ENCODE data around the gene DNAH8.

DNAH8 gene

DNA sequence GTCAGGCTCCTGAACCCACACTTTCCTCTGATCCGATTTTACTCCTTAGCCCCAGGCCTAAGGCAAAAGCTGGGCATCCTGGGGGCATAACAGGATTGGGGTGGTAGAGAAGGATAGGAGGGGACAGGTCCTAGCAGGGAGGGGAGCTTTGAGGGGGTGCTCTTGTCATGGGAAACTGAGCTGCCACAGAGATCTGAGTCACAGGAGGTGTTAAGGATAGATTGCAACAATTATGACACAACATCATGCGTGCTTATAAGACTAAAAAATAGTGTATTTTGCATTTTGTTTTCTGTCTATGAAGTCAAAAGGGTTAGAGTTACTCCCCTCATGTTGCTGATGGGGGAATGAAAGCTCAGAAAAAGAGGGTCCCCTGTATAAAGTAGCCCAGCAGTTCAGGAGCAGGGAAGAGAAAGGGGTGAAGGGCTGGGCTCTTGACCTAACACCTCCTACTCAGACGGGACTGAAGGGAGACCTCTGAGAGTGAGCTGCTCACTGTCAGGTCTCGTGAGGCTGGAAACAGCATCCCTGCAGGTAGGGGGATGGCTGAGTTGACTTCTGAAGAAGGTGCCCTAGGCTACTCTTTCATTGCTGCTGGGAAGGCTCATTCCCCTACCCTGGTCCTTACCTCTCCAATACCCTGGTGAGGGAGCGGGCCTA lies 335.5 kb downstream of the DNAH8 start:
- peaks cover 6 to 7% of the 10 kb centered on the region in 2 donors for H3K4me1 Mint-ChIP-seq
- no peaks in the 10 kb centered on the region for H3K9me3 Mint-ChIP-seq
- no peak overlapping the region for H3K4me3 Mint-ChIP-seq
- no peaks in the 10 kb centered on the region for H3K36me3 Mint-ChIP-seq
- DNase-seq = no peak
- H3K27me3 Mint-ChIP-seq = peaks cover 61 to 71% of the 10 kb centered on the region in 2 donors
- ATAC-seq (replicated peaks) = no peak
- H3K27ac Mint-ChIP-seq = no peak overlapping the region

DNA sequence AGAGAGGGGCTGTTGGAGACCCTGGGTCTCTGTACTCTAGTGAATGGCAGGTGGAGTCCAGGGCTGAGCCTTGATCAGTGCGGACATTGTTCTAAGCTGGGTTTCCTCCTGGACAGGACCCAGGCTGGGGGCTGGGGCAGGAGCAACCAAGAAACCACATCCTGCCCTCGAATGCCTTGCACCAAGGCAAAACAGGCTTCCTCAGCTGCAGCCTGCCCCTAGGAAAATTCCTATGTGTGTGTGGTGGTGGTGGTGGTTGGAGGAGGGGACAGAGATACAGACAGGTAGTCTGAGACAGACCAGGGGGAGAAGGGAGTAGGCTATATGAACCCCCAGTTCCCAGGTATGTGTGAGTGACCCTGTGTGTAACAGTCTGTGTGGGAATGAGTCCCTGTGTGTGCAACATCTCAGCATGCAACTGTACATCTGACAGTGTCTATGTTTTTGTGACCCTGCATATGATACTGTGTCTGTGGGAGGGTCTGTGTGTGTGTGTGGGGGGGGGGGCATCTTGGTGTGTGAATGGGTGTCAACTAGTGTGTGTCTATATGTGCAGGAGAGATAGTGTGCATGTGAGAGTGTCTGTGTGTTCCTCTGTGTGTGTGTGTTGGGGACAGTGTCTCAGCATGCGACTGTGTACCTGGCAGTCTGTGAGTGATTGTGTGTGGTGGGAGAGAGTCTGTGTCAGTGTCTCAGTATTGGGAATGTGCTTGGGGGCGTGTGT lies 336.4 kb downstream of the DNAH8 start:
- no peaks in the 10 kb centered on the region for H3K36me3 Mint-ChIP-seq
- no peak for ATAC-seq (replicated peaks)
- DNase-seq = no peak
- H3K9me3 Mint-ChIP-seq = no peaks in the 10 kb centered on the region
- peaks cover 60 to 65% of the 10 kb centered on the region in 2 donors for H3K27me3 Mint-ChIP-seq
- H3K4me3 Mint-ChIP-seq = no peak overlapping the region
- no peak overlapping the region for H3K27ac Mint-ChIP-seq
- peaks cover 6 to 7% of the 10 kb centered on the region in 2 donors for H3K4me1 Mint-ChIP-seq

DNA sequence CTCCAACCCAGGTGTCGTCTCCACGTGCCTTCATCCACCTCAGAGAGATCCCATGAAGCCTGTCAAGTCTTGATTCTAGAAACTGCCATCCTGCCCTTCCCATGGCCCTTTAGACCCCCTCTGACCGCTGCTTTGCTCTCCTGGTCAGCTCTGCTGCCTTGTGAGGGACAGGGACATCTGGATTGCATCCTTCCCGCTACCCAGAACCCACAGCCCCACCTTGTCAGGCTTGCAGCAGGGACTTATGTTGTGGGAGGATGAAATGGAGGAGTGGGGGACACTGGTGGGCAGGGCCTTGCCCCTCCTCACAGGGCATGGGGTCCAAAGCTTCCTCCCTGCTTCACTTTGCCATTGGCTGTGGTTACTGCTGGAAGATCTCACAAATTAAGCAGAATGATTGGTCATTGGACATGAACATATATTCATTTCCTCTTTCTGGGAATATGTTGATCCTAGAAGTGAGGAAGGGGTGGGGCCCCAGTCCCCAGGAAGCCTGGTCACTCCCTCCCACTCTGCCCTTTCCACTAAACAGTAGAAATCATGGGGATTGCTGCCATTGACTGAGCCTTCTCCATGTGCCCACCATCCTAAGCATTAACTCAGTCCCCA lies 338.0 kb downstream of the DNAH8 start:
- ATAC-seq (replicated peaks) = no peak
- H3K36me3 Mint-ChIP-seq = no peaks in the 10 kb centered on the region
- no peak overlapping the region for H3K4me3 Mint-ChIP-seq
- peaks cover 5 to 6% of the 10 kb centered on the region in 2 donors for H3K4me1 Mint-ChIP-seq
- no peaks in the 10 kb centered on the region for H3K9me3 Mint-ChIP-seq
- peaks cover 46 to 49% of the 10 kb centered on the region in 2 donors for H3K27me3 Mint-ChIP-seq
- no peak for DNase-seq
- H3K27ac Mint-ChIP-seq = no peak overlapping the region

DNA sequence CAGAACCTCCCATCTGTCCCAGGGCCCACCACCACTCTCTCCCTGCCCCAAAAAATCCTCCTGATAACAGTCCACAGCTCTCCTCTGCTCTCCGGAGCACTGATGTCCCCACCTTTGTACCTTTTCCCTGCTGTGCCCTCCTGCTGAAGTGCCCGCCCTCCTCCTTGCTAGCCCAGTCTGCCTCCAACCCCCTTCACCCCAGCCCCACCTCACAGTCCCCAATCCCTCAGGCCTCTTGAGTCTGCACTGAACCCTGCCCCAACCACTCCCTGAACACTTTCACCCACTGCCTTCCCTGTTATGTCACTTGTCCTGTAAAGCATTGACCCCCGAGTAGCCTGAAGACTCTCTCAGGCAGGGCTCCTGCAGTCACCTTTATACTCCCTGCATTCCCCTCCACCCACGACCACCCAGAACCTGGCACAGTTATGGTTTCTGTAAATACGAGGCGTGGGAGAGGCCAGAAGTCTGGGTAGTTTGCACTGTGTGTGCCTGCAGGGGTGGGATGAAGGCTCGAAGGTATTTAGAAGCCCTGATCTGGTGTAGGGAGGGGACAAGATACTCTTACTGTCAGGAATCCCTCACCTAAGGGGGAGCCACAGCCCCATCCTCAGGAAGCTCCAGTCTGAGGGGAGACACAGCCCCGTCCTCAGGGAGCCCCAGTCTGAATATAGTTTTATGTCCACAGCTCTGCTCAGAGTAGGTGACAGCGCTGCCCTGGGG lies 338.9 kb downstream of the DNAH8 start:
- H3K9me3 Mint-ChIP-seq = no peaks in the 10 kb centered on the region
- no peak overlapping the region for H3K4me3 Mint-ChIP-seq
- H3K4me1 Mint-ChIP-seq = peaks cover 5% of the 10 kb centered on the region in 2 donors
- peaks cover 45% of the 10 kb centered on the region in 2 donors for H3K27me3 Mint-ChIP-seq
- ATAC-seq (replicated peaks) (no peak), DNase-seq (no peak)
- H3K27ac Mint-ChIP-seq = no peak overlapping the region
- H3K36me3 Mint-ChIP-seq = no peaks in the 10 kb centered on the region

DNA sequence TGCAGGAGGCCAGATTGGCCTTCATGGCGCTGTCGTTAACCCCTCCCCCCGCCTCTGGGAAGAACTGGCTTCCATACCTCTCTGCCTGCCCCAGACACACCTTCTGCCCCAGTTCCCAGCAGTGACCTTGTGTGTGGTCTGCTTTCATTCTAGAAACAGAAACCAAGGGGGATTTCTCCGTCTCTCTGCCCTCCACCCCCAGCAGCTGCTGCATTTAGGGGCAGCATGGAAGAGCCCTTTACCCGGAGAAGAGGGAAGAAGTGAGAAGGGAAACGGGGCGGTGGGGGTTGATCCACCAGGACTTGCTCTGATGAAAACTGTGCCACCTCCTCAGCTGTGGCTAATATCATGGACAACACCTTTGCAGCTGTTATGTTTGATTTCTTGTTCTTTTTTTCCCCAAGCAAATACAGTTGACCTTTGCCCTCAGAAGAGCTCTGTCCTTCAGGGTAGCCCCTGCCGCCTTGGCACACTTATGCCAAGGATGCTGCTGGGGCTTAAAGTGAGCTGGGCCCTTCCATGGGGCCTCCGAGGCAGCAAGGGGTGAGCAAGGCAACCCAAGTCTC lies 339.5 kb downstream of the DNAH8 start:
- H3K27ac Mint-ChIP-seq = no peak overlapping the region
- H3K9me3 Mint-ChIP-seq = no peaks in the 10 kb centered on the region
- H3K36me3 Mint-ChIP-seq = no peaks in the 10 kb centered on the region
- DNase-seq (no peak), ATAC-seq (replicated peaks) (no peak)
- H3K27me3 Mint-ChIP-seq = peaks cover 41 to 45% of the 10 kb centered on the region in 2 donors
- no peak overlapping the region for H3K4me3 Mint-ChIP-seq
- H3K4me1 Mint-ChIP-seq = no peaks in the 10 kb centered on the region

DNA sequence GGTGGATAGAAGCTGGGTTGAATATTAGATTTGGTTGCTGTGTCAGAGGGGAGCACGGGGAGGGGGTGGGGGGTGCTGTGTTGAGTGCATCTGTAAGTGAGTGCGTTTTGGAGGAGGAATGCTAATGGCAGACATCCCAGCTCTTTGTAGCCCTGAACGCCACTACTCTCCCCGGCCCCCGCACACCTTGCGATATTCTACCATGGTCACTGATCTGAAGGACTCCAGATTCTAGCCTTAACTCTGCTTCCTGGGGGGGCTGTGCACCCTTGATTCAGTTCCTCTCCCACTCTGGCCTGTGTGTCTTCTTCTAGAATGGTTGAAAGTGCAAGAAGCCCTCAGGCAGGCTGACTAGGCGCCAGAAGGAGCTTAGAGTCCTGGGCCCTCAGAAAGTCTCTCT lies 340.6 kb downstream of the DNAH8 start:
- DNase-seq = no peak
- no peak overlapping the region for H3K27ac Mint-ChIP-seq
- H3K4me3 Mint-ChIP-seq = no peak overlapping the region
- H3K9me3 Mint-ChIP-seq = no peaks in the 10 kb centered on the region
- peaks cover 41 to 42% of the 10 kb centered on the region in 2 donors for H3K27me3 Mint-ChIP-seq
- no peak for ATAC-seq (replicated peaks)
- no peaks in the 10 kb centered on the region for H3K4me1 Mint-ChIP-seq
- H3K36me3 Mint-ChIP-seq = no peaks in the 10 kb centered on the region

DNA sequence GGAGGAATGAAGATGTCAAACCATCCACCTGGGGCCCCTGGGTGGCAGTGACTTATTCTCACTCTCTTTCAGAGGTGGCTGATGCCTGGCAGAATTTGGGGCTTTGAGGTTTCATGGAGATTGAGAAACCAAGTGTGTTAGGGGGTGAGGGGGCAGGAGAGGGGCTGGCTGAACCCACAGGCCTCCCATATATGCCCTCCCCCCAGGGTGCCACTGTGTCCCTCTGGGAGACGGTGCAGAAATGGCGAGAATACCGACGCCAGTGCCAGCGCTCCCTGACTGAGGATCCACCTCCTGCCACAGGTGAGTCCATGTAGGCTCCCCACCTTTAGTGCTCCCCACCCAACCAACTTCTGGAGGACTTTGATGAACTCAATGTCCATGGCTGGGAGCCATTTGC lies 341.1 kb downstream of the DNAH8 start:
- Mint-ChIP-seq H3K4me1 (no peaks in the 10 kb centered on the region), H3K36me3 (no peaks in the 10 kb centered on the region), H3K9me3 (no peaks in the 10 kb centered on the region), H3K27me3 (peaks cover 37 to 39% of the 10 kb centered on the region in 2 donors), H3K4me3 (no peak overlapping the region), H3K27ac (no peak overlapping the region)
- ATAC-seq (replicated peaks) (no peak), DNase-seq (no peak)

DNA sequence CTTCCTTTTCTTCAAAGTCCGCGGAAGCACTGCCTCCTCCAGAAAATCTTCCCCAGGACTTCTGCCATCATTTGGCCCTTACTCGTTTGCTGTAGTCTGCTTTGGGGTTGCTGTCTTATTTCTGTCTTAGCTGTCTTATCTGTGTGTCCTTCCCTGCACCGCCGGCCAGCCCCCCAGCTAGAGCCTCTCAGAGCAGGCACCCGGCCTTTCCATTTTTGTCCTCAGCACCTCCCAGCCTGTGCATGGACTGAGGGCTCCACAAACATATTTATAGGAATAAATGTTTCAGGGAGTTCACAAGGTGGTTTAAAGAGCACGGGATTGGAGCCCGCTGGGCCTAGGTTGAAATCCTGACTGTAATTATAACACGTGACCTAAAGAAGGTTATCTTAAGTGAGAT lies 341.6 kb downstream of the DNAH8 start:
- ATAC-seq (replicated peaks) = no peak
- no peak overlapping the region for H3K27ac Mint-ChIP-seq

DNA sequence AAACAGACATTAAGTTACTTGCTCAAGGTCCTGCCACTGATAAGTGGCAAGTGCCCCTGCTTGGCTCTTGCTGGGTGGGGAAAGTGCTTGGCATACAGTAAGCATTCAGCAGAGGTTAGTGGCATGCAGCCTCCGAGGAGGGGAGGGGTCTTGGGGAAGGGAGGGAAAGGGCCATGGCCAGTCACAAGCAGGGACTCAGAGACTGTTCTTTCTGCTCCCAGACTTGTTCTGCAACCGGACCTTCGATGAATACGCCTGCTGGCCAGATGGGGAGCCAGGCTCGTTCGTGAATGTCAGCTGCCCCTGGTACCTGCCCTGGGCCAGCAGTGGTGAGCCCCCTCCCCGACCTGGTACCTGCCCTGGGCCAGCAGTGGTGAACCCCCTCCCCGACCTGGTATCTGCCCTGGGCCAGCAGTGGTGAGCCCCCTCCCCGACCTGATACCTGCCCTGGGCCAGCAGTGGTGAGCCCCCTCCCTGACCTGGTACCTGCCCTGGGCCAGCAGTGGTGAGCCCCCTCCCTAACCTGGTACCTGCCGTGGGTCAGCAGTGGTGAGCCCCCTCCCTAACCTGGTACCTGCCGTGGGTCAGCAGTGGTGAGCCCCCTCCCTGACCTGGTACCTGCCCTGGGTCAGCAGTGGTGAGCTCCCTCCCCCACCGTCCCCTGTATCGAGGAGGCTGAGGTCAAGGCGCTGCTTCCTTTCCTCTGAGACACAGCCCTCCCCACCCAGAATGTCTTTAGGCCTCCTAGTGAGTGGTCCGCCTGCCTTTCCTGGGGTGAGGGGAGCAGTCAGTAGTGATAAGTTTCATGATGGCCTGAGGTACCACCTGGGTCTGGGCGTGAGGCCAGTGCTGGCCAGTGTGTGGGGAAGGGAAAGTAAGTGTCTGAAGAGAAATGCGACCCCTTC lies 342.4 kb downstream of the DNAH8 start:
- H3K4me3 Mint-ChIP-seq = no peak overlapping the region
- H3K9me3 Mint-ChIP-seq = no peaks in the 10 kb centered on the region
- ATAC-seq (replicated peaks) (no peak), DNase-seq (no peak)
- H3K27ac Mint-ChIP-seq = no peak overlapping the region
- H3K4me1 Mint-ChIP-seq = no peaks in the 10 kb centered on the region
- H3K27me3 Mint-ChIP-seq = peaks cover 33 to 36% of the 10 kb centered on the region in 2 donors
- no peaks in the 10 kb centered on the region for H3K36me3 Mint-ChIP-seq

More for the DNA sequence above, 341.6 kb downstream of the DNAH8 start:
- no peak overlapping the region for H3K4me3 Mint-ChIP-seq
- DNase-seq = no peak
- no peaks in the 10 kb centered on the region for H3K9me3 Mint-ChIP-seq
- no peaks in the 10 kb centered on the region for H3K4me1 Mint-ChIP-seq
- H3K36me3 Mint-ChIP-seq = no peaks in the 10 kb centered on the region
- peaks cover 36 to 37% of the 10 kb centered on the region in 2 donors for H3K27me3 Mint-ChIP-seq

DNA sequence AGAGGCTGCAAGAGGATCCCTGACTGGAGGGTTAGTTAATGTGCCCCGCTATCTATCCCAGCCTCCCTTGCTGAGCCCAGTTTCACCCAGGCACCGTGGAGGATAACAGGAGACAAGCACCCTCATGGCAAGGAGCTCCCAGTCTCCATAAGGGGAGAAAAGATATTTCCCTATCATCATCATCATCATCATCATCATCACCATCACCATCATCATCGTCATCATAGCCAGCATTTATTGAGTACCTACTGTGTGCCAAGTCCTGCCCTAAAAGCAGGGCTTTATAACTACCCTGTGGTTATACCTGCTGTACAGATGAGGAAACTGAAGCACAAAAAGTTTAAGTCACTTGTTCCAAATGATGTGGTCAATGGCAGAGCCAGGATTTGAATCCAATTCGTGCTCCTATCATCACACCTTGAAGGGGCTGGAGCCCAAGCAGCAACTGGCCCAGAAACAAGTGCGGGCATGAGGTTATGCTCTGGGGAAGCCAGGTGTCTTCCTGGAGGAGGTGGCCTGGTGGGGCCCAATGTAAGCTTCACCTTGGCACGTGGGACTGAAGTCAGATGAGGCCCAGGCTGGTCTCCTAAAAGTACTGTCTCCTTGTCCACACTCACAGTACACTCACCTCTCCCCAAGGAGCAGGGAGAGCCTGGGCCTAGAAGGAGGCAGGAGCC lies 343.5 kb downstream of the DNAH8 start:
- H3K27ac Mint-ChIP-seq = no peak overlapping the region
- DNase-seq = no peak
- H3K9me3 Mint-ChIP-seq = no peaks in the 10 kb centered on the region
- no peaks in the 10 kb centered on the region for H3K36me3 Mint-ChIP-seq
- no peaks in the 10 kb centered on the region for H3K4me1 Mint-ChIP-seq
- ATAC-seq (replicated peaks) = no peak
- no peak overlapping the region for H3K4me3 Mint-ChIP-seq
- peaks cover 23 to 27% of the 10 kb centered on the region in 2 donors for H3K27me3 Mint-ChIP-seq

DNA sequence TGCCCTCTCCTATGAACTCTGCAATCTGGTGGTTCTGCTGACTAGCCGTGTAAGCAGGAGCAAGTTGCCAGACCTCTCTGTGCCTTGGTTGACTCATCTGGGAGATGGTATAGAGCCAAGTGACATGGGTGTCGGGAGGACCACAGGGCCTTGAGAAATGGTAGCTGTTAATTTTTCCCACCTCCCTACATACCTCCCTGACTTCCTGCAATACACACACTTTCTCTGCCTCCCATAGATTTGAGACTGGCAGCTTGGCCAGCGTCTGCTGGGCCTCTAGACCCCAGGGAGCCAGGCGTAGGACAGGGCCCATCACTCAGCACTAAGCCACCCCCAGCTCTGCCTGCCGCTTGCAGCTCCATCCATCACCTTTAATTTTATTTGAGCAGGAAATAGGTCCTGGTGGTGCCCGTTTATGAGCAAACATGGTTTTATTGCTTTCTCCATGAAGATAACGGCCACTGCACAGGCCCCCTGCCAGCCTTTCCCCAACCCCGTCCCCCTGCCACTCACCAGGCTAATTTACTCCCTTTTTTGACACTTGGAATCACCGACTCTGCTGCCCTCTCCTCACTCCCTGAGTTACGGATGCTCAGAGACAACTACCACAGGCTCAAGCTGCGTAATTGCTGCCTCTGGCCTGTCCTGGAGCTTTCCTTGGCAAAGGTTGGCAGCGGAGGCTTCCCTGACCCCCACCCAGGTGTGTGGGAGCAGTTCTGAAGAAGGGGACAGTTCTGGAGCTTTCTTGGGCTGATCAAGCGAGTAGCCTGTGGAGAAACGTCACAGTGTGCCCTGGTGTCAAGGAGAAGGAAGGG lies 344.6 kb downstream of the DNAH8 start:
- Mint-ChIP-seq H3K9me3 (no peaks in the 10 kb centered on the region), H3K4me3 (no peak overlapping the region), H3K4me1 (no peaks in the 10 kb centered on the region), H3K27me3 (peaks cover 17 to 24% of the 10 kb centered on the region in 2 donors), H3K36me3 (no peaks in the 10 kb centered on the region), H3K27ac (no peak overlapping the region)
- ATAC-seq (replicated peaks) (no peak), DNase-seq (no peak)

DNA sequence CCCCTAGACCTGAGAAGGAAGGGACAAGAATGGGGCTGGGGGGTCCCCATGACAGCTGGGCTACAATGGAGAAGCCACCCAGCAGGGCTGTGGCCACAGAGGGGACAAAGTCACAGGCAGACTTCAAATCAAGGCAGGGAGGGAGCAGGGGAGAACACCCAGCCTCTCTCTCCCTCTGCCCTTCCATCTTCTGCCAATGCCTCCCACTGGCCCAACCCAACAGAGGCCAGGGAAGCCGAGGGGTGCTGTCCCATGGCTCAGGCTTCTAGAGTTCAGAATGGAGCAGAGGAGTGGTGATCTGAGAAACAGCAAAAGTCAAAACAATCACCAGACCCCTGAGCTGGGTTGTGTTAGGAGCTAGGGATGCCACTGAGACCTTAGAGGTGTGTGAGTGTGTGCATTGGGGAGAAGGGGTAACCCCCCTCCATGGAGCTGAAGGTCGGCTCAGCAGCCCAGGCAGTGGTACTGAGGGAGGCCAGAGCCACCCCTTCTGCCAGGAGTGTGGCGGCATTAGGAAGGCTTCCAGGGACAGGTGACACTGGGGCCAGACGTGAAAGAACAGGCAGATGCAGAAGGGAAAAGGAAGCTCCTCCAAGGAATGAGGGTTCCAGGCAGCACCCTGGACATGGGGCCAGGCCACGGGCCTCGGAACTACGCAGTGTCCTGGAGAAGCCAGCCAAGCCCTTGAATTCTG lies 345.5 kb downstream of the DNAH8 start:
- Mint-ChIP-seq H3K27ac (no peak overlapping the region), H3K27me3 (peaks cover 23 to 32% of the 10 kb centered on the region in 2 donors), H3K4me1 (no peaks in the 10 kb centered on the region), H3K4me3 (no peak overlapping the region), H3K9me3 (no peaks in the 10 kb centered on the region), H3K36me3 (no peaks in the 10 kb centered on the region)
- no peak for ATAC-seq (replicated peaks)
- DNase-seq = no peak

Data from stimulated activated naive B cell treated with anti-CD40 and anti-IgM and Interleukin-4, amounts not matched to agents 10 μg/mL and 1 μg/mL and 100 μg/mL, for 72 hours (primary cell).